ENCODE measurements around the gene KCNT2. TPM values are rescaled to one million over a fixed set of nuclear protein-coding genes. Genes with fewer than 3 reads are reported as not detected.

KCNT2 gene
- total and polyA plus RNA-seq, 11 donors, result 0.15 to 6.9 (median 0.57) TPM

GRCh38 chr1:196400478-196401451 is 207.5 kb downstream of the KCNT2 start:
- TF ChIP-seq POLR2A (IDR thresholded peaks at IDR 0.05), result no peak
- TF ChIP-seq CTCF (IDR thresholded peaks at IDR 0.05), result no peak
- ATAC-seq (peak; percentile 58 to 84 (median 78)), DNase-seq (peak in 3 of 5 donors; percentile 38 to 49 (median 39))
- Histone ChIP-seq H3K4me3 (peak overlapping the region in 1 of 12 donors; percentile 3), H3K27ac (peak overlapping the region in 6 of 12 donors; percentile 0 to 78 (median 30)), H3K36me3 (no peaks in the 10 kb centered on the region), H3K27me3 (no peaks in the 10 kb centered on the region), H3K9me3 (no peaks in the 10 kb centered on the region), H3K4me1 (peaks cover 0 to 18% (median 0%) of the 10 kb centered on the region in 12 donors)
- 64 to 82% (median 75%) methylated on average over 7 of the region's 7 CpGs for WGBS, 4 donors
- intact Hi-C loops (cut with DNase I), result no loop called here

- H3K9me3 ChIP-seq, result no peaks in the 10 kb centered on the region
- H3K27ac ChIP-seq, result peak overlapping the region in 1 of 12 donors; percentile 25
- peaks cover 0 to 18% (median 0%) of the 10 kb centered on the region in 12 donors for H3K4me1 ChIP-seq
- TF ChIP-seq POLR2A (IDR thresholded peaks at IDR 0.05) (no peak), CTCF (IDR thresholded peaks at IDR 0.05) (no peak)
- H3K27me3 ChIP-seq, result no peaks in the 10 kb centered on the region
- intact Hi-C loops (cut with DNase I), result no loop called here
- ATAC-seq (no peak), DNase-seq (no peak)
- H3K36me3 ChIP-seq, result no peaks in the 10 kb centered on the region
- H3K4me3 ChIP-seq, result no peak overlapping the region
- 90 to 95% (median 92%) methylated on average over 2 of the region's 2 CpGs for WGBS, 4 donors
Measured at GRCh38 chr1:196399713-196400112, 208.5 kb downstream of the KCNT2 start.

GRCh38 chr1:196393742-196394141 is 214.5 kb downstream of the KCNT2 start:
- H3K4me1 ChIP-seq, result peaks cover 0 to 2% (median 0%) of the 10 kb centered on the region in 12 donors
- DNase-seq, result peak in 2 of 5 donors; percentile 17 to 43
- WGBS, 4 donors, result 81 to 86% (median 83%) methylated on average over 4 of the region's 4 CpGs
- no peaks in the 10 kb centered on the region for H3K36me3 ChIP-seq
- H3K9me3 ChIP-seq, result peaks cover 0 to 2% (median 0%) of the 10 kb centered on the region in 12 donors
- H3K27me3 ChIP-seq, result no peaks in the 10 kb centered on the region
- no peak overlapping the region for H3K4me3 ChIP-seq
- intact Hi-C loops (cut with DNase I), result no loop called here
- peak in 1 of 4 donors; percentile 54 for ATAC-seq
- TF ChIP-seq POLR2A (IDR thresholded peaks at IDR 0.05), result no peak
- TF ChIP-seq CTCF (IDR thresholded peaks at IDR 0.05), result no peak
- H3K27ac ChIP-seq, result peak overlapping the region in 1 of 12 donors; percentile 12

GRCh38 chr1:196393282-196393681 is 215.0 kb downstream of the KCNT2 start:
- peaks cover 0 to 5% (median 0%) of the 10 kb centered on the region in 12 donors for H3K9me3 ChIP-seq
- TF ChIP-seq CTCF (IDR thresholded peaks at IDR 0.05) (no peak), POLR2A (IDR thresholded peaks at IDR 0.05) (no peak)
- H3K4me3 ChIP-seq, result no peak overlapping the region
- no peaks in the 10 kb centered on the region for H3K27me3 ChIP-seq
- intact Hi-C loops (cut with DNase I), result no loop called here
- H3K27ac ChIP-seq, result no peak overlapping the region
- WGBS, 4 donors, result 76 to 87% (median 80%) methylated on average over 2 of the region's 2 CpGs
- H3K4me1 ChIP-seq, result peaks cover 0 to 2% (median 0%) of the 10 kb centered on the region in 12 donors
- no peaks in the 10 kb centered on the region for H3K36me3 ChIP-seq
- ATAC-seq (no peak), DNase-seq (no peak)

Data from heart left ventricle (tissue), 16 donors.